DMS114 treated with DMSO at 0.1 percent for 48 hours (cell line): ENCODE results near the gene SURF6.
"Not testable (repeated sequence)": the region's sequence is repeated elsewhere in the genome, so short reads cannot be mapped to it uniquely, and the experiment has no call there.

Experiments used
- DNase-seq: peaks from one replicate; lab custom pipeline; 2025; ENCODE audit not compliant: unreplicated experiment; lab: John Stamatoyannopoulos, UW

SURF6 gene

GRCh38 chr9:133335924-133336811 lies at the start of gene SURF6:
Gene SURF6, minus strand, starts transcription at chr9:133336188. Its CDS starts 56 bp downstream, at chr9:133336132.
- peak; percentile 65 for DNase-seq

- no peak for DNase-seq
These were observed 49.5 kb upstream of the SURF6 start for GRCh38 chr9:133385452-133385851.

- no peak for DNase-seq
These were observed 48.8 kb upstream of the SURF6 start for GRCh38 chr9:133384736-133385321.

GRCh38 chr9:133383438-133383837 lies 47.5 kb upstream of the SURF6 start:
- no peak for DNase-seq

DNA sequence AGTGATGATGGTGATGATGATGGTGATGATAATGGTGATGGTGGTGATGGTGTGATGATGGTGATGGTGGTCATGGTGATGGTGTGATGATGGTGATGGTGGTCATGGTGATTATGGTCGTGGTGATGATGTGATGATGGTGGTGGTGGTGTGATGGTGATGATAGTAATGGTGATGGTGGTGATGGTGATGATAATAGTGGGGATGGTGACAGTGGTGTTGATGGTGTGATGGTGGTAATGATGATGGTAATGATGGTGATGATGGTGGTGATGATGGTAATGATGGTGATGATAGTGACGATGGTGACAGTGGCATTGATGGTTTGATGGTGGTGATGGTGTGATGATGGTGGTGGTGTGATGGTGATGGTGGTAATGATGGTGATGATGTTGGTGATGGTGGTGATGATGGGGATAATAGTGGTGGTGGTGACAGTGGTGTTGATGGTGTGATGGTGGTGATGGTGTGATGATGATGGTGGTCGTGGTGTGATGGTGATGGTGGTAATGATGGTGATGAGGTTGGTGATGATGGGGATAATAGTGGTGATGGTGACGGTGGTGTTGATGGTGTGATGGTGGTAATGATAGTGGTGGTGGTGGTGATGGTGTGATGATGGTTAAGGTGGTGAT lies 46.6 kb upstream of the SURF6 start:
- no peak for DNase-seq

GRCh38 chr9:133380734-133381133 lies 44.7 kb upstream of the SURF6 start:
- DNase-seq: no peak

GRCh38 chr9:133379153-133380086 lies 43.4 kb upstream of the SURF6 start:
- DNase-seq: no peak

DNA sequence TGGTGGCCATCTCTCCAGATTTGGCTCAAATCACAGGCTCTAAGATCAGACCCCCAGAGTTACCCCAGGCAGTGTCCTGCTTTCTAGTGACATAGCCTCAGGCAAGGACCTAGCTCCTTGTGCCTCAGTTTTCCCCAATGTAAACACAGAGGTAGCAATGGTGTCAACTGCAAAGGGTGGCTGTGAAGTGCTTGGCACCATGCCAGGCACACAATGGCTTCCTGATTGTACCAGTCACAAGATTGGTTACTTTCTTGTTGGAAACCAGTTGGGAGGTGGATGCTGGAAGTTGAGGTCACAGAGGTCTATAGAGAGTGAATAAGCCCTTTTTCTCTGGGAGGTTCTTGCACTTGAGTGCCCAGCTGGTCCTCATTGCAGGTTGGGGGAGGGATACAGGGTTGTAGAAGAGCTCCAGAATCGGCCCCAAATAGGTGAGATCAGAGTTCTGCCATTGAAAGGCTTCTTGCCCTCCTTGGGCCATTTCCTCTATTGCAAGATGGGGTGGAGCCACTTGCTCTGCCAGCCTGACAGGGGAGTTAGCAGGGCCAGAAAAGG lies 42.5 kb upstream of the SURF6 start:
- DNase-seq: no peak

GRCh38 chr9:133377721-133378216 lies 41.8 kb upstream of the SURF6 start:
- DNase-seq: no peak

DNA sequence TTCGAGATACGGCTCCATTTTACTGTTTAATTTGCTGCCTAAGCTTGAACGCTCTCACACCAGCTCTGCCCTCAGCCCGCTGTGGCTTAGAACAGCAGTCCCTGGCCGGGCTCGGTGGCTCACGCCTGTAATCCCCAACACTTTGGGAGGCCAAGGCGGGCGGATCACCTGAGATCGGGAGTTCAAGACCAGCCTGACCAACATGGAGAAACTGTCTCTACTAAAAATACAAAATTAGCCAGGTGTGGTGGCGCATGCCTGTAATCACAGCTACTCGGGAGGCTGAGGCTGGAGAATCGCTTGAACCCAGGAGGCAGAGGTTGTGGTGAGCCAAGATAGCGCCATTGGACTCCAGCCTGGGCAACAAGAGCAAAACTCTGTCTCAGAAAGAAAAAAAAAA lies 41.3 kb upstream of the SURF6 start:
- not testable (repeated sequence) for DNase-seq

GRCh38 chr9:133375724-133376654 lies 40.0 kb upstream of the SURF6 start, which contains the start of the genes STKLD1 and SURF4:
Gene STKLD1, plus strand, starts transcription at chr9:133376366. Its CDS starts 108 bp downstream, at chr9:133376474.
Gene SURF4, minus strand, starts transcription at chr9:133376060. Its CDS starts 91 bp downstream, at chr9:133375969.
- DNase-seq: peak; percentile 80

GRCh38 chr9:133375116-133375723 lies 39.2 kb upstream of the SURF6 start:
- DNase-seq: no peak

- no peak for DNase-seq
These were observed 38.7 kb upstream of the SURF6 start for GRCh38 chr9:133374612-133375115.

GRCh38 chr9:133372144-133372543 lies 36.2 kb upstream of the SURF6 start:
- no peak for DNase-seq

- DNase-seq: no peak
These were observed 35.3 kb upstream of the SURF6 start for GRCh38 chr9:133371261-133371711.

DNA sequence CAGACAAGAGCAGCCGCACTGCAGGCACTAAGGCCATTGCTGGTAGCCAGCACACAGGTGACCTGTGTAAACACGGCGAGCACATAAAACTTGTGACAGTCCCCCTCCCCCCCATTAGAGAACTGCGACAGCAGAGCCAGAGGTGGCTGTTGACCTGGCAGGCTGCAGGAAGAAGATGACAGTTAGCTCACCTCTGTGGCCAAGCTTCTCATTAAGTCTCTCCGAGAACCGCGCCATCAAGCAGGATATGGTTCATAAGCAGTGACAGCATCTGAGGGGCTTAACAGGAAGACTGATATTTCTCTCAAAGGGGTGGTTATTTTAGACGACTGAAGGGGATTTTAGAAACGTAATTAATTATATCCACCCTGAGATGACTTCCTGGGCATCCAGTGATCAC lies 34.7 kb upstream of the SURF6 start:
- DNase-seq: no peak

DNA sequence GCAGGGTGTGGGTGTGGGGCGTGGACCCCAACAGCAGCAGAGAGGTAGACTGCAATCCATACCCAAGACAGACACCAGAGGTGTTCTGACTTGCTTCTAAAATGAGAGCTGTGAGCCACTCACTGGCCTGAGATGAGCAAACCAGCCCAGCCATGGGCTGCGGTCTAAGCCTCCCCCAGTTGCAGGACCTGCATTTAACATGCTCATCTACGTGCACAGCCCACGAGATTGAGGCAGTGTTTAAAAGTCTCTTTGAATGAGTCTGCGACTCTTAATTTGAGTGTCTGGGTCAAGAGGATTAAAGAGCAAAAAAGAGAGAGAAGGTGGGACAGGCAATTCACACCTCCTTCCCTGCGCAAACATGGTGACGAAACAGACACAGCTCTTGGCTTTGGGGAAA lies 33.9 kb upstream of the SURF6 start:
- no peak for DNase-seq

DNA sequence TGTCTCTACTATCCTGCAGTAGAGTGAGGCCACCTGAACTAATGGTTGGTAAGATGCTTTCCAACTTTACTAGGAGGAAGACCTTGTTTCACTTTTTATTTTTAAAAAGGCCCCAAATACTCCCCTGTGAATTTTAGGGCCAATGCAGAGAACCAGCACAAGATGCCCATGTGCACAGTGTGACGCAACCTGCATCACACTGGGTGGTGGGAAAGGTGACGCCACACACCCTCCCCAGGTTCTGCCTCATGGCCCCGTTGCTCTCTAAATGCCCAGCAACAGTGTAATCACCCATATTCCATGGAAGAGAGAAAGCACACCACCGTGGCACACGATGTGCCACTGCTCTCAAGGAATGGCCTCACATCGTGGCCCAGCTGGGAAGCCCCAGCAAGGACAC lies 33.4 kb upstream of the SURF6 start:
- DNase-seq: no peak
